LNCAP (cell line): Measurements from ENCODE around the gene PRC1.

ENCODE experiments used
- CTCF ChIP-seq: fragments of 450-650 bp; IDR thresholded peaks from 2 replicates; pipeline ENCODE4 v1.5.1; 2017; ENCODE audit warnings: mild to moderate bottlenecking

PRC1 gene

GRCh38 chr15:90959894-90960293 is 34.4 kb downstream of the PRC1 start:
- no peak for TF ChIP-seq CTCF

GRCh38 chr15:90959028-90959595 is 35.2 kb downstream of the PRC1 start:
- TF ChIP-seq CTCF = no peak

- no peak for TF ChIP-seq CTCF
These were observed 36.5 kb downstream of the PRC1 start for GRCh38 chr15:90957791-90958190.

GRCh38 chr15:90957031-90957790 is 37.1 kb downstream of the PRC1 start:
- no peak for TF ChIP-seq CTCF

- TF ChIP-seq CTCF = peak; percentile 99
These were observed 37.9 kb downstream of the PRC1 start for GRCh38 chr15:90956274-90957030.

GRCh38 chr15:90955624-90956273 is 38.6 kb downstream of the PRC1 start:
- TF ChIP-seq CTCF = no peak
